Activated CD4-positive, alpha-beta T cell treated with anti-CD3 and anti-CD28 coated beads, Interleukin-2, Interleukin-6, amounts not matched to agents 100 ng/mL and 50 ng/mL, durations not matched to agents 16 hours and 8 hours (primary cell): Measurements from ENCODE around the gene SMAD2.
"Not testable (repeated sequence)": the region's sequence is repeated elsewhere in the genome, so short reads cannot be mapped to it uniquely, and the experiment has no call there.

Experiments used
- DNase-seq: peaks from one replicate; pipeline ENCODE4 v3.0.0-alpha.2; 2020

Gene SMAD2

GRCh38 chr18:47930199-47930930 lies at the start of gene SMAD2:
Gene SMAD2 (minus strand): TSS chr18:47930659. CDS start chr18:47896756, 33,903 bp downstream.
- DNase-seq = peak; percentile 87

GRCh38 chr18:47979611-47980200 lies 49.2 kb upstream of the SMAD2 start:
- DNase-seq = no peak

GRCh38 chr18:47978603-47979002 lies 48.1 kb upstream of the SMAD2 start:
- DNase-seq = no peak

GRCh38 chr18:47978141-47978540 lies 47.7 kb upstream of the SMAD2 start:
- DNase-seq = no peak

- DNase-seq = no peak
Observed at GRCh38 chr18:47975701-47976100, 45.2 kb upstream of the SMAD2 start.

GRCh38 chr18:47975105-47975504 lies 44.6 kb upstream of the SMAD2 start:
- DNase-seq = no peak

GRCh38 chr18:47970664-47971531 lies 40.4 kb upstream of the SMAD2 start:
- DNase-seq = no peak

GRCh38 chr18:47969816-47970215 lies 39.4 kb upstream of the SMAD2 start:
- DNase-seq = no peak

- DNase-seq = no peak
Observed at GRCh38 chr18:47968721-47969120, 38.3 kb upstream of the SMAD2 start.

GRCh38 chr18:47968006-47968676 lies 37.7 kb upstream of the SMAD2 start:
- no peak for DNase-seq

GRCh38 chr18:47964053-47964452 lies 33.6 kb upstream of the SMAD2 start:
- no peak for DNase-seq

GRCh38 chr18:47961003-47961402 lies 30.5 kb upstream of the SMAD2 start:
- DNase-seq = not testable (repeated sequence)

- DNase-seq = peak; percentile 38
Observed at GRCh38 chr18:47953471-47953931, 23.0 kb upstream of the SMAD2 start.

- no peak for DNase-seq
Observed at GRCh38 chr18:47950511-47950910, 20.1 kb upstream of the SMAD2 start.

GRCh38 chr18:47949202-47949601 lies 18.7 kb upstream of the SMAD2 start:
- no peak for DNase-seq

GRCh38 chr18:47946889-47947288 lies 16.4 kb upstream of the SMAD2 start:
- no peak for DNase-seq

GRCh38 chr18:47944972-47945852 lies 14.8 kb upstream of the SMAD2 start:
- DNase-seq = peak; percentile 47

GRCh38 chr18:47936952-47937351 lies 6.5 kb upstream of the SMAD2 start:
- no peak for DNase-seq

- no peak for DNase-seq
Observed at GRCh38 chr18:47935321-47936055, 5.0 kb upstream of the SMAD2 start.

- no peak for DNase-seq
Observed at GRCh38 chr18:47932603-47933002, 2.1 kb upstream of the SMAD2 start.

GRCh38 chr18:47932190-47932589 lies 1.7 kb upstream of the SMAD2 start:
- DNase-seq = no peak
